PC-9 (cell line): ENCODE measurements around the gene CTSE. TPM values are rescaled to one million over a fixed set of nuclear protein-coding genes. Genes with fewer than 3 reads are reported as not detected.

Experiments used
- BruUV-seq: library from RNA; stranded (reverse); fragments of 400-500 nt; replicated peaks from 2 replicates; lab custom pipeline; 2021; lab: Mats Ljungman, UMichigan
- CTCF ChIA-PET: fragments of 300-600 bp; sonication (Branson Sonifier 250); formaldehyde crosslinking; loops from one replicate; lab custom pipeline; 2022; ENCODE audit warnings: antibody characterized with exemption; lab: Charles Lee
- POLR2A ChIA-PET: fragments of 300-600 bp; sonication (Branson Sonifier 250); formaldehyde crosslinking; loops from one replicate; lab custom pipeline; 2022; ENCODE audit warnings: antibody characterized with exemption; ENCODE audit not compliant: unreplicated experiment; lab: Charles Lee
- DNase-seq, 2 experiments: peaks; one replicate each; pipeline versions ENCODE4 v3.0.0 to v3.0.0-alpha.2; 2015 to 2022; ENCODE audit warnings: mixed read lengths in 1 of 2
- H2AFZ ChIP-seq: fragments of 200-600 bp; sonication (generic); 2 replicates; pipeline ENCODE4 v1.8.1; 2017; ENCODE audit warnings: antibody characterized with exemption
- H3F3A ChIP-seq: fragments of 200-600 bp; sonication (generic); 2 replicates; pipeline ENCODE4 v1.8.1; 2017; ENCODE audit warnings: antibody characterized with exemption, mild to moderate bottlenecking, low read depth; ENCODE audit not compliant: insufficient read depth
- H3K27ac ChIP-seq: fragments of 200-600 bp; sonication (generic); 2 replicates; pipeline ENCODE4 v1.6.1; 2016; ENCODE audit warnings: mixed run types
- H3K27me3 ChIP-seq: fragments of 200-600 bp; sonication (generic); 2 replicates; pipeline ENCODE4 v1.6.1; 2016; ENCODE audit warnings: low read depth, mixed run types; ENCODE audit not compliant: insufficient read depth
- H3K36me3 ChIP-seq: fragments of 200-600 bp; sonication (generic); 2 replicates; pipeline ENCODE4 v1.6.1; 2016; ENCODE audit warnings: low read depth, mixed run types
- H3K4me1 ChIP-seq: fragments of 200-600 bp; sonication (generic); replicated peaks from 2 replicates; pipeline ENCODE4 v1.6.1; 2016; ENCODE audit warnings: mixed run types; ENCODE audit not compliant: insufficient read depth
- H3K4me2 ChIP-seq: fragments of 200-600 bp; sonication (generic); 2 replicates; pipeline ENCODE4 v1.6.1; 2017; ENCODE audit warnings: mixed run types
- H3K4me3 ChIP-seq: fragments of 200-600 bp; sonication (generic); 2 replicates; pipeline ENCODE4 v1.6.1; 2016; ENCODE audit warnings: mixed run types
- H3K79me2 ChIP-seq: fragments of 200-600 bp; sonication (generic); 2 replicates; pipeline ENCODE4 v1.6.1; 2017; ENCODE audit warnings: low read depth, mixed run types
- H3K9me2 ChIP-seq: fragments of 200-600 bp; sonication (generic); 2 replicates; pipeline ENCODE4 v1.8.1; 2017; ENCODE audit warnings: mild to moderate bottlenecking; ENCODE audit not compliant: insufficient read depth
- H3K9me3 ChIP-seq: fragments of 200-600 bp; sonication (generic); 2 replicates; pipeline ENCODE4 v1.8.1; 2016; ENCODE audit warnings: low read depth; ENCODE audit not compliant: insufficient read depth
- H4K20me1 ChIP-seq: fragments of 200-600 bp; sonication (generic); 2 replicates; pipeline ENCODE4 v1.8.1; 2017; ENCODE audit not compliant: insufficient read depth
- EZH2 ChIP-seq: fragments of 200-600 bp; sonication (generic); IDR thresholded peaks from 2 replicates; pipeline ENCODE4 v1.8.0; 2017; ENCODE audit warnings: antibody characterized with exemption, low read depth
- intact Hi-C: fragments of 100-400 bp; cut with micrococcal nuclease; formaldehyde crosslinking; loops from one replicate; pipeline ENCODE4 v1.10.0; 2022; ENCODE audit not compliant: unreplicated experiment
- total RNA-seq: library from RNA; stranded (reverse); gene quantifications from 2 replicates; pipeline ENCODE4 v1.2.3, GENCODE V29; 2021
- TF ChIP-seq, protein P1 (sequence below): fragments of 200-600 bp; sonication (generic); conservative IDR thresholded peaks from 2 replicates; pipeline ENCODE4 v1.6.1; 2017; ENCODE audit warnings: mixed run types, antibody characterized with exemption, mild to moderate bottlenecking, moderate library complexity

CTSE gene
- total RNA-seq, 1 experiment from 2014 or later = 1.2 TPM

DNA sequence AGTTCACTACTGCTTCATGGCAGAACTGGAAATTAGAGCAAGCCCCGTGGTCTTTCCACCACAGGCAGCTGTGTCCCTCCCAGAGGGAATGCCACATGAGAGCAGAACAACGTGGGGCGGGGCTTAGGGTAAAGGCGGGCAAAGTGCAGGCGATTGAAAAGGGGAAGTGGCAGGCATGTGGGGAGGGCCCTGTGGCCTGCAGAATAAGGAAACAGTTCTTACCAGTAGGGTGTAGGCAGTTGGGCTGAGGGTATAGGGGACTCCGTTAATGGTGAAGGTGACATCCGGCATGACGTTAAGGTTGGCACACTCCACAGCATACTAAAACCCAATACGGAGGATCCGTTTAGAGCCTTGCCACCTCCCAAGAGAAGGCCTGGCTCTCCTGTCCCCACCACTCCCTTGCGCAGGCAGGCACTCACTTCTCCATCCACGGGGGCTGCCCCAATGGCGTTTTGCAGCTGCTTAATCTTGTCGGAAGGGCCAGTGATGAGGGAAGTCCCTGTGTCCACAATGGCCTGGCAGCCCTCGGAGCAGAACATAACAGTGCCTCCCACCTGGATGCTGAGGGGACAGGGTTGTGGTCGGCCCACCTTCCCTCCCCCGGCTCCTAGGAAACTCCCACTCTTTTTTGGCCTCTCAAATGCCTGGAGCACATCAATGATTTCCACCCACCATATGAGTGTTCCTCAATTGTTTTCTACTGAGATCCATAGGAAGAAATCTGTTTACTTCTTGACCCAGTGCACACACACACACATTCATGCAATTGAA lies 11.4 kb downstream of the CTSE start:
- no peaks in the 10 kb centered on the region for H3K79me2 ChIP-seq
- ChIA-PET POLR2A (no interaction called here), CTCF (no interaction called here)
- no peak overlapping the region for H2AFZ ChIP-seq
- no peak for DNase-seq
- no peaks in the 10 kb centered on the region for H3K27me3 ChIP-seq
- H3F3A ChIP-seq = no peaks in the 10 kb centered on the region
- no peak overlapping the region for H3K4me2 ChIP-seq
- no peaks in the 10 kb centered on the region for H3K9me2 ChIP-seq
- no peak overlapping the region for H3K4me3 ChIP-seq
- TF ChIP-seq EZH2 = no peak
- TF ChIP-seq, protein P1, sequence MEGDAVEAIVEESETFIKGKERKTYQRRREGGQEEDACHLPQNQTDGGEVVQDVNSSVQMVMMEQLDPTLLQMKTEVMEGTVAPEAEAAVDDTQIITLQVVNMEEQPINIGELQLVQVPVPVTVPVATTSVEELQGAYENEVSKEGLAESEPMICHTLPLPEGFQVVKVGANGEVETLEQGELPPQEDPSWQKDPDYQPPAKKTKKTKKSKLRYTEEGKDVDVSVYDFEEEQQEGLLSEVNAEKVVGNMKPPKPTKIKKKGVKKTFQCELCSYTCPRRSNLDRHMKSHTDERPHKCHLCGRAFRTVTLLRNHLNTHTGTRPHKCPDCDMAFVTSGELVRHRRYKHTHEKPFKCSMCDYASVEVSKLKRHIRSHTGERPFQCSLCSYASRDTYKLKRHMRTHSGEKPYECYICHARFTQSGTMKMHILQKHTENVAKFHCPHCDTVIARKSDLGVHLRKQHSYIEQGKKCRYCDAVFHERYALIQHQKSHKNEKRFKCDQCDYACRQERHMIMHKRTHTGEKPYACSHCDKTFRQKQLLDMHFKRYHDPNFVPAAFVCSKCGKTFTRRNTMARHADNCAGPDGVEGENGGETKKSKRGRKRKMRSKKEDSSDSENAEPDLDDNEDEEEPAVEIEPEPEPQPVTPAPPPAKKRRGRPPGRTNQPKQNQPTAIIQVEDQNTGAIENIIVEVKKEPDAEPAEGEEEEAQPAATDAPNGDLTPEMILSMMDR = no peak
- H3K9me3 ChIP-seq = no peaks in the 10 kb centered on the region
- BruUV-seq = no TSS peak
- H3K27ac ChIP-seq = no peak overlapping the region
- H3K4me1 ChIP-seq = no peaks in the 10 kb centered on the region
- H4K20me1 ChIP-seq = no peaks in the 10 kb centered on the region
- no peaks in the 10 kb centered on the region for H3K36me3 ChIP-seq
- intact Hi-C loops = no loop called here

DNA sequence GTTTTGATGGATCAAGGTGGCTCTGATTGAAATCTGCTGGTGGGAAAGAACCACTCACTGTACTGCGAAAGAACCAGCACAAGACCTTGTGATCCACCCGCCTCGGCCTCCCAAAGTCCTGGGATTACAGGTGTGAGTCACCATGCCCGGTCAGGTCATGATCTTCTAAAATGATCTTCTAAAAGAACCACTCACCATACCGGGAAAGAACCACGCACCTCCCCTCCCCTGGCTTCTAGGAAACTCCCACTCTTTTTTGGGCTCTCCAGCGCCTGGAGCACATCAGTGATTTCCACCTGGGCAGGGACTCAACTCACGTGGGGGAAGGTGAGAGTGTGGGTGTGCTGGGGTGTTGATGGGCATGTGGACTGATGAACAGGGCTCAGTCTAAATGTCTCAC lies 12.6 kb downstream of the CTSE start:
- H3K4me3 ChIP-seq = no peak overlapping the region
- H3K36me3 ChIP-seq = no peaks in the 10 kb centered on the region
- H3K9me3 ChIP-seq = no peaks in the 10 kb centered on the region
- intact Hi-C loops = no loop called here
- BruUV-seq = no TSS peak
- ChIA-PET CTCF (no interaction called here), POLR2A (no interaction called here)
- no peaks in the 10 kb centered on the region for H4K20me1 ChIP-seq
- no peak overlapping the region for H2AFZ ChIP-seq
- DNase-seq = no peak
- no peaks in the 10 kb centered on the region for H3F3A ChIP-seq
- TF ChIP-seq, protein P1 = no peak
- TF ChIP-seq EZH2 = no peak
- no peak overlapping the region for H3K27ac ChIP-seq
- H3K79me2 ChIP-seq = no peaks in the 10 kb centered on the region
- no peaks in the 10 kb centered on the region for H3K27me3 ChIP-seq
- H3K9me2 ChIP-seq = no peaks in the 10 kb centered on the region
- H3K4me2 ChIP-seq = no peak overlapping the region
- H3K4me1 ChIP-seq = no peaks in the 10 kb centered on the region

DNA sequence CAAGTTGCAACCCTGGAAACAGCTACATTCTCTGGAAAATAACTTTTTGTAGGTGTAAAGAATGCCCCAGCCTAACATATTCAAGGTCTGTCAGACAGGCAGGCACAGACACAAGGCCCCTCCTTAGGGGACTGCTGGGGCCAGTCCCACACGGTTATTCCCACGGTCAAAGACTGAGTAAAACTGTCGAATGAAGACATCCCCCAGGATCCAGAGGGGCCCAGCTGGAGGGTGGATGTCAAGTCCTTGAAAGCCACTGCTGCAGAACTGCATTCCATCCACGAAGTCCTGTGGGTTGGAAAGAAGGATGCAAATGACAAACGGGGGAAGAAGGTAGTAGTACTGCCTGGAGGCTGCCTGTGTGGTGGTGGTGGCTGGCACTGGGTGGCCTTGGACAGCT lies 13.6 kb downstream of the CTSE start:
- no peak for DNase-seq

More for the DNA sequence above, 13.6 kb downstream of the CTSE start:
- Histone ChIP-seq H3K9me3 (no peaks in the 10 kb centered on the region), H3K4me2 (no peak overlapping the region), H3K9me2 (no peaks in the 10 kb centered on the region), H4K20me1 (no peaks in the 10 kb centered on the region), H2AFZ (no peak overlapping the region), H3F3A (peaks cover 2% of the 10 kb centered on the region; the same call in 1 of the 2 replicates), H3K4me3 (no peak overlapping the region), H3K79me2 (no peaks in the 10 kb centered on the region), H3K4me1 (no peaks in the 10 kb centered on the region), H3K36me3 (no peaks in the 10 kb centered on the region), H3K27ac (no peak overlapping the region), H3K27me3 (no peaks in the 10 kb centered on the region)
- no peak for TF ChIP-seq EZH2
- TF ChIP-seq, protein P1 = no peak
- POLR2A ChIA-PET = no interaction called here
- no TSS peak for BruUV-seq
- intact Hi-C loops = no loop called here
- CTCF ChIA-PET = no interaction called here
